ENCODE measurements around the gene PMEPA1. TPM values are rescaled to one million over a fixed set of nuclear protein-coding genes. Genes with fewer than 3 reads are reported as not detected.

The PMEPA1 gene
- total RNA-seq, 2 donors from 2014 or later: 96.5 to 245 TPM

DNA sequence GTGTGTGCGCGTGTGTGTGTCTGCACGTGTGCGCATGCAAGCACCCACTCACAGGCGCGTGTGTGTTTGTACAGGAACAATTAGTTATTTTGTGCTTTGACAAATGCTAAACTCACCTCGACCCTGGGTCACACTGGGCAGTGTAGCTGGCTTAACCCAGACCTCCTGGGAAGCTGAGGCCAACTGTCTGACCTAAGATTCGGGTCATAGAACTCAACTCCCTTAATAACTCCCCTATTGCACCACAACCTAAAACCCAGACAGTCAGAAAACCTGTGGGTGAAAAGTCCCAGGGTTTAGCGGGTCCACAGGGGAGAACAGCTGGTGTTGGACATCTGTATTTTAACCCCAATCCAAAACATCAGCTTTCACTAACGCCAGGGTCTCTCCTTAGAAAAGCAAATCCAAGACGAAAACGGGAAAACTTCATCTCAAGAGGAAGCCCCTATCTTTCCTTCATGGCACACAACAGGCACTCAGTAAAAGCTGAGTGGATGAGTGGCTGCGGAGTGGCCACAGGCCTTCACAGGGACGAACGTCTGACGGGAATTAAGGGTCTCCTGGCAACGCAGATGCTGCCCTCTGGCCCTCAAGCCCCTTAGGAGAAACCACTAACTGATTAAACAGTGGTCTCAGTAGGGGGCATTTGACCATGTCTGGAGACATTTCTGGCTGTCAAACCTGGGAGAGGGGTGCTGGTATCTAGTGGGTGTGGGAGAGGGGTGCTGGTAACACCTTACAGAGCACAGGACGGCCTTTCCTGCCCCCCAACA is 4.5 kb downstream of the PMEPA1 start:
- Histone ChIP-seq H3K4me1 (replicated peaks) (peaks cover 2% of the 10 kb centered on the region), H3K27ac (peak overlapping the region; percentile 98 to 99), H3K4me3 (peak overlapping the region; percentile 78 to 81), H3K9me3 (no peaks in the 10 kb centered on the region), H3K36me3 (no peaks in the 10 kb centered on the region), H3K27me3 (replicated peaks; ENCODE audit: insufficient read depth) (no peaks in the 10 kb centered on the region)
- TF ChIP-seq POLR2A (IDR thresholded peaks at IDR 0.05): no peak
- TF ChIP-seq, protein P1, sequence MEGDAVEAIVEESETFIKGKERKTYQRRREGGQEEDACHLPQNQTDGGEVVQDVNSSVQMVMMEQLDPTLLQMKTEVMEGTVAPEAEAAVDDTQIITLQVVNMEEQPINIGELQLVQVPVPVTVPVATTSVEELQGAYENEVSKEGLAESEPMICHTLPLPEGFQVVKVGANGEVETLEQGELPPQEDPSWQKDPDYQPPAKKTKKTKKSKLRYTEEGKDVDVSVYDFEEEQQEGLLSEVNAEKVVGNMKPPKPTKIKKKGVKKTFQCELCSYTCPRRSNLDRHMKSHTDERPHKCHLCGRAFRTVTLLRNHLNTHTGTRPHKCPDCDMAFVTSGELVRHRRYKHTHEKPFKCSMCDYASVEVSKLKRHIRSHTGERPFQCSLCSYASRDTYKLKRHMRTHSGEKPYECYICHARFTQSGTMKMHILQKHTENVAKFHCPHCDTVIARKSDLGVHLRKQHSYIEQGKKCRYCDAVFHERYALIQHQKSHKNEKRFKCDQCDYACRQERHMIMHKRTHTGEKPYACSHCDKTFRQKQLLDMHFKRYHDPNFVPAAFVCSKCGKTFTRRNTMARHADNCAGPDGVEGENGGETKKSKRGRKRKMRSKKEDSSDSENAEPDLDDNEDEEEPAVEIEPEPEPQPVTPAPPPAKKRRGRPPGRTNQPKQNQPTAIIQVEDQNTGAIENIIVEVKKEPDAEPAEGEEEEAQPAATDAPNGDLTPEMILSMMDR (IDR thresholded peaks at IDR 0.05): no peak
- no peak for TF ChIP-seq POLR2AphosphoS5 (IDR thresholded peaks at IDR 0.05)
- DNase-seq (ENCODE audit: low spot score): no peak
- intact Hi-C loops (cut with DNase I): loop anchor here (5.0 kb wide), 1 partner anchor 48 kb away; no protein-coding TSS in a partner anchor
- WGBS: 62% methylated on average over 18 of the region's 18 CpGs

DNA sequence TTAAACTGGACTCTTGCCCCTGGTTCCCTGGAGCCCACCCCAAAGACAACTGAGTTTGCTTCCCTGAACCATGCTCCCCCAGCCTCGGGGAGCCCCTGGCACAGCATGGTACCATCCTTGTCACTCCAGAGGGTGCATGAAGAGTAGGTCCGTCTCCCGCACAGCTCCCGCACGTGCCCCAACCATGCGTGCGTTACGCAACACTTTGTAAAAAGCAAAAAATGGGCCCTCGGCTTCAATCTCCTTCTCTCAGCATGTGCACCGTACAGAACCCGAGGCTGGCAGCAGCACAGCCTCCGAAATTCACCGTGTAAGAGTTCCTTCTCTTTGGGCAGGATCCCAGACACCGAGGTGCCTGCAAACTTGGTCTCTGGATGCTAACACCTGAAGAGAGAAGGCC is 5.6 kb downstream of the PMEPA1 start:
- DNase-seq (ENCODE audit: low spot score): no peak
- H3K36me3 ChIP-seq: no peaks in the 10 kb centered on the region
- no peak for TF ChIP-seq POLR2AphosphoS5 (IDR thresholded peaks at IDR 0.05)
- no peak for TF ChIP-seq POLR2A (IDR thresholded peaks at IDR 0.05)
- TF ChIP-seq, protein P1 (IDR thresholded peaks at IDR 0.05): no peak
- no peaks in the 10 kb centered on the region for H3K9me3 ChIP-seq
- intact Hi-C loops (cut with DNase I): no loop called here
- no peaks in the 10 kb centered on the region for H3K27me3 ChIP-seq (replicated peaks; ENCODE audit: insufficient read depth)
- peak overlapping the region; percentile 78 to 81 for H3K4me3 ChIP-seq
- peaks cover 10% of the 10 kb centered on the region for H3K4me1 ChIP-seq (replicated peaks)
- 62% methylated on average over 14 of the region's 14 CpGs for WGBS
- peak overlapping the region; percentile 98 to 99 for H3K27ac ChIP-seq

DNA sequence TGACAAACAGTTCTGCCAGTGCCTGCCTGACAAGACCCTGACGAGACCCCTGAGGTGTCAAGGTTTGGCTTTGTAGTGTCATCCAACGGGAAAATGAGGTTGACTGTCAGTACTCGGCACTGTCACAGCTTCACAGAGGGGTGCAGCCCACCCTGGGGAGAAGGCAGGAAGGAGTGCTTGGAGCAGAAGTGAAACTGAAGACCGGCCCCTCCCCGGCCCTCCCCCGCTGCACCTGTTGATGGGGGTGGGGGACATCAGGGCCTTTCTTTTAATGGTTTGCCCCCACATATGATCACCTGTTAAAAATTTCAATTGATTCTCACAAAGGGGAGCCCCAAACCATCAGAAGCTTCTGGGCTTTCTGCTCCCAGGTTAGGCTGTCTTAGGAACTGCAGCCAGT is 6.8 kb downstream of the PMEPA1 start:
- Histone ChIP-seq H3K9me3 (no peaks in the 10 kb centered on the region), H3K4me3 (peak overlapping the region in 1 of 2 donors; percentile 78), H3K27me3 (replicated peaks; ENCODE audit: insufficient read depth) (no peaks in the 10 kb centered on the region), H3K36me3 (no peaks in the 10 kb centered on the region), H3K4me1 (replicated peaks) (peaks cover 11% of the 10 kb centered on the region), H3K27ac (peak overlapping the region; percentile 98 to 99)
- no peak for DNase-seq (ENCODE audit: low spot score)
- intact Hi-C loops (cut with DNase I): no loop called here
- TF ChIP-seq, protein P1 (IDR thresholded peaks at IDR 0.05): no peak
- TF ChIP-seq POLR2A (IDR thresholded peaks at IDR 0.05): no peak
- TF ChIP-seq POLR2AphosphoS5 (IDR thresholded peaks at IDR 0.05): no peak
- WGBS: 81% methylated on average over 6 of the region's 6 CpGs

DNA sequence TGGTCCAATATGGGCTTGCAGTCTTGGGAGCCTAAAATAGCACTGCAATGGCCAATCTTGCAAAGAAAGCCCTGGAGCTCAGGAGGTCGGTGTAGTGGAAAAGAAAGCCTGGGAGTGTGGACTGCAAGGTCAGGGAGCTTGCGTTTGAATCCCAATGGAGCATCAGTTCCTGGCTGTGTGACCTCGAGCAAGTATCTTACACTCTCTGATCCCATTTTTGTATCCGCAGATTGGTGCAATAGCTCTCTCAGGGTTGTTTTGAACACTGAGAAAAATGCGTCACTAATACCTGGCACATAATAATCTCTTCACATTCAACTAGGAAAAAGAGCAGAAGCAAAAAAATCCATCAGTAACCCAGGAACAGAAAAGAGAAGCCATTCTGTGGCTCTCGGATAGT is 7.3 kb downstream of the PMEPA1 start:
- WGBS: 73% methylated on average over 6 of the region's 6 CpGs

More for the DNA sequence above, 7.3 kb downstream of the PMEPA1 start:
- Histone ChIP-seq H3K4me1 (replicated peaks) (peaks cover 13% of the 10 kb centered on the region), H3K4me3 (peak overlapping the region in 1 of 2 donors; percentile 78), H3K36me3 (no peaks in the 10 kb centered on the region), H3K9me3 (no peaks in the 10 kb centered on the region), H3K27ac (peak overlapping the region; percentile 98 to 99), H3K27me3 (replicated peaks; ENCODE audit: insufficient read depth) (no peaks in the 10 kb centered on the region)
- intact Hi-C loops (cut with DNase I): no loop called here
- no peak for DNase-seq (ENCODE audit: low spot score)
- TF ChIP-seq POLR2A (IDR thresholded peaks at IDR 0.05): no peak
- TF ChIP-seq POLR2AphosphoS5 (IDR thresholded peaks at IDR 0.05): no peak
- TF ChIP-seq, protein P1 (IDR thresholded peaks at IDR 0.05): no peak
